HG02610 (cell line): ENCODE data around the gene PAQR5.
A peak's percentile ranks its signal among the peaks of the same experiment; 100 is the strongest.
"Not testable (repeated sequence)": the region's sequence is repeated elsewhere in the genome, so short reads cannot be mapped to it uniquely, and the experiment has no call there.

Experiments used
- ATAC-seq: cut with Tn5 transposase; IDR thresholded peaks from one replicate; pipeline ENCODE4 v1.9.1; 2021; ENCODE audit warnings: mild to moderate bottlenecking, moderate library complexity; ENCODE audit not compliant: unreplicated experiment

The PAQR5 gene

DNA sequence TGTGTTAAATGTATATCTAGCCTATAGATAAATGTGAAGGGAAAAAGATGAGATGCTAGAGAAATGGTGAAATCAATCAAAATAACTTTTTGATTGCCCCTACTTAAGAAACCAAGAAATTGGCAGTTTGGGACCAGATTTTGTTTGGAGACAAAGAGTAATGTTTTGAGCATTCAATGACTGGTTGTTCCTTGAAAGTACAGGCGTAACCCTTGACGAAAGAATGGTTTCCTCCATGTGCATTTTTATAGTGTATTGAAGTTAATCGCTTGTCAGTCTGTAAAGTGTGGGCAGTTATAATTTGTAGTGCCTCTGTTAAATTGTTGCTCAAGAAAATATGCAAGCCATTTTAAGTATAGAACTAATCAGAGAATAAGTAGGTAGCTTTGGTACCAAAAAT, 116.7 kb downstream of the PAQR5 start:
- no peak for ATAC-seq

DNA sequence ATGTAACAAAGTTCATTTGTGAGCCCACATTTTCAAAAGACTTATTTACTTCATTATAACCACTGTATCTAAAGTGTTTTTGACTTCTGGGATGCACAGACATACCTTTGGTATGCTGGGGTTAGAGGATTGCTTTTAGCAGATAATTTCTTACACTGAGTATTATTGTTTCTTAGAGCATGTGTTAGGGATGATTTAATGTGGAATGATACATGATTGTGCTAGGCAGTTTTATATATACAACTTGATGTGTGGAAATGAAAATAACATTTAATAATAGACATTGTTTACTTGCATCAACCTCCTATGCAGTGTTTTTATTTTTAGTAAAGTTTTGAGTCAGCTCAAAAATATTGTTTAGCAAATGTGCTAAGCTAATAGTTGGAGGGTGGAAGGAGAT, 118.9 kb downstream of the PAQR5 start:
- ATAC-seq: no peak

DNA sequence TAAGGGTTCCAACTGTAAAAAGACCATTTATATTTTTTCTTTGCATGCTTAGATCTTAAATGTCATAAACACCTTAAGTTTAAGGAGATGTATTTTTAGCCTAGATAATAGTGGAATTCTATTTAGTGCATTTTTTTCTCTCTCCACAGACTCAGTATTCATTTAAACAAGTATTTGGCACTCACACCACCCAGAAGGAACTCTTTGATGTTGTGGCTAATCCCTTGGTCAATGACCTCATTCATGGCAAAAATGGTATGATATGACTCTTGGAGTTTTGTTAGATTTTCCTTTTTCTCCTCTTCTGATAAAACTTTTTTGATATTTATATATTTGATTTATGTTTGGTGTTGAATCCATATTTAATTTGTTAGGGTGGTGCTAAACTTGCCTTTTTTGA, 122.8 kb downstream of the PAQR5 start:
- no peak for ATAC-seq

DNA sequence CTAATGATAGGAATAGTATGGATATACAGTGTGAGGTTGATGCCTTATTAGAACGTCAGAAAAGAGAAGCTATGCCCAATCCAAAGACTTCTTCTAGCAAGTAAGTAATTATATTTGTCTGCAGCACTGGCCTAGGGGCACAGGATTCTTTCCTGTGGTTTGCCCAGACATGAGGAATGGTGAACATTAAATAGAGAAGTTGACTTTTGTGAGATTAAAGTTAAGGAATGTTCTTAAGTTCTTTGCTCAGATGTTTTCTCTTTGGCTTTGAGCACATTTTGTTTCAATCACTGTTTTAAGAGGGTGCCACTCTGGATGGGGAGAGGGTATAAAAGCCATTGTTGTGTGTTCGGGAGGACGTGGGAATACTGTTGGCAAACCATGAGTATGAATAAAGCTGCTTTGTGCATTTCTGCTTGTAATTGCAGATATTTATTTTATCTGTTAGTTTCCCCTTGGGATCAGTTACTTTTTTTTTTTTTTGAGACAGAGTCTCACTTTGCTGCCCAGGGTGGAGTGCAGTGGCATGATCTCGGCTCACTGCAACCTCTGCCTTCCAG, 123.7 kb downstream of the PAQR5 start:
- no peak for ATAC-seq

DNA sequence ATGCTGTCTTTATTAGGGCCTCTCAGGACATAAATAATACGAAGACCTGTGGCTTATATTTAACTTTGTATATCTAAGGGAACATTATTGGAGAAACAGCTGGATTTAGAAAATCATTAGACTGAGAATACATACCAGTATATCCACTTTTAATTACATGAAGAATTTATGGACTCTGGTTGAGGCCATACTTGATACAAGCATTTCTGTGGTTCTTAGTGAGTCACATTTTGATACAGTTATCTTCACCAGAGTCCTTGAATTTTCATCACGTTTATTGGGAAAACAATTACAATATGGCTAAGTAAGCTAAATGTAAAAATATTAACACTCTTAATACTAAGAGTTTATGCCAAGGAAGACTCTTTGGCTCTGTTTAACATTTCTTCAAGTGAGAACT, 125.3 kb downstream of the PAQR5 start:
- no peak for ATAC-seq

DNA sequence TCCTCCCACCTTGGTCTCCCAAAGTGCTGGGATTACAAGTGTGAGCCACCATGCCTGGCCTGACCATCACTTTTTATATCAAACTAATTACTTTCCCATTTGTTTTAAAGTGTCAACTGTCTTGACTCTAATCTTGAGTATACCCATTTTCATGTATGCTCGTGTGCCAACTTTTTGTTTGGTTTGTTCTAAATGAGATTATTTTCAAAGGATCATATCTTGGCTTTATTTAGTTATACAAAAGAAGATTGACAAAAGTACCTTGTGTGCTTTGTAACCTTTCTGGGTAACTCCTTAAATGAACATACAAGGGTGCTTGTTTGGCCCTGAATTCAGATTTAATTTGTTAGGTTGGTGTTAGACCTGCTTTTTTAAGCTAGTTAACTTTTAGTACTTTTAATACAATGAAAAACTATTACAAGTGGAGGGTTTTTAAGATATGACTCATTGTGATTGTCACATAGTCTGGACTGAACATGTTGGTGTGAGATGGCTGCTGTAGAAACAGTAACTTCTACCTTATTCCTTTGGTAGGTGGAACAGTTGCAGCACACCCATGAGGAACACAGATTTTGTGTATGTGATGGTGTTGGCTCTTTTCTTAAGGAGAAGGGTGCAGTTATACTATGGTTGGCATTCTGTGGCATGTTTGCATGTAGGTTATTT, 126.2 kb downstream of the PAQR5 start:
- ATAC-seq: no peak

DNA sequence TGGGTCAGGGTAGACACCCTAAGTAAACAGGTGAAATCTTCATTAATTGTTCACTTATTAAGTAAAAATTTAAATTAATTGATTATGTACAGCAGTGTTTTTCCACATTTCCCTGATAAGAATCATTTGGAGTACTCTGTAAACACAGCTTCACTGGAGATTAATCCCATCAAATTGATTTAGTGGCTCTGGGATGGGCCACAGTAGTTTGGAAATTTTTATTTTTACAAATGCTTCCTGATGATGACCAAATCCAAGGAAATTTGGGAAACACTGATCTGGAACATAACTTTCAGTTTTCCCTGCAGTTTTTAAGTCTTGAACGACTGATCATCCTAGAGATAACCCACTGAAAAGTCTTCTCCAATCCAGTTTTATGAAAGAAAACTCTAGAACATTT, 135.1 kb downstream of the PAQR5 start:
- no peak for ATAC-seq

DNA sequence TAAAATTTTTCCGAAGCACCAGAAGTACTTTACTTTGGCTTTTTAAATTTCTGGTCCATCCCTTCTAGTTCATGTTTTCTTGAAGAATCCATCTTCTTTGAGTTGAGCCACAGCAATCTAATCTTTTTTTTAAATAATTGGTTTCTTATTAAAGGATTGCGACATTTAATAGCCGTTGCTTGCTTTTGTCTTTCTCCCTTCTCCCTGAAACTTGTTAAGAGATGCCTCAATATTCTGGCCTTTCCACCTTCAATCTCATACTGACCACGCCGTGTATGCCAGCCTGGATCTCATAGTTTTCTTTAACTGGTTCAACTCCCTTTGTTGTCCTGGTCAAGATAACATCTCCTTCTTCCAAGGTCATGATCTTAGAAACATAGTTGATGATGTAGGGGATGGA, 135.5 kb downstream of the PAQR5 start:
- no peak for ATAC-seq

DNA sequence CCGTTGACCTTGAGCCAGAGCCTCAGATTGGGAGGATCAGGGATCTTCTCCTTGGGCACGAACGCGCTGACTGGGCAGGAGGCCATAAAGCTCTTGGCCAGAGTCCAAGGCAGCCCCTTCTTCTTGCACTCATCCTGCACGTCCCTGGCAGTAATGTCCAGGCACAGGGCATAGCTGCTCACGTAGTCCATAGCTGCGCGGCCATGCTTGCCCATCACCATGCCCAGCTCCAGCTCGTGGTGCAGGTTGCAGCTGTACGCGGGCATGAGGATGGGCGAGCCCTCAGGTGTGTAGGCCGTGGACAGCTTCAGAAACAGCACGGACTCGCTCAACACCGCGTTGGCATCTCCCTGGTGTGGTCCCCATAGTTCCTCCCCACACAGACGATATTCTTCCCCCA, 136.0 kb downstream of the PAQR5 start:
- ATAC-seq: no peak

DNA sequence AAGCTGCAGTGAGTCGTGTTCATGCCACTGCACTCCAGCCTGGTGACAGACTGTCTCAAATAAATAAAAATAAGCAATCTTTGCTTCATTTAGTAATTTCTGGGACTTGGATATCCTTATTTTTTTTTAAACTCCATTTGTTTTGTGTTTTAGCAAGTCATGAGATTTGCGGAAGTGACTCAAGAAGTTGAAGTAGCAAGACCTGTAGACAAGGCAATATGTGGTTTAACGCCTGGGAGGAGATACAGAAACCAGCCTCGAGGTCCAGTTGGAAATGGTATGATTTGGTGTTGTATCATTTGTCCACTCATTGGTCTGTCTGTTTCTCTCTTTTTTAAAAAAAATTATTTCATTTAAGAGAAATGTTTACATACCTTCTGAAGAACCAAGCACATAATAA, 137.3 kb downstream of the PAQR5 start:
- no peak for ATAC-seq

DNA sequence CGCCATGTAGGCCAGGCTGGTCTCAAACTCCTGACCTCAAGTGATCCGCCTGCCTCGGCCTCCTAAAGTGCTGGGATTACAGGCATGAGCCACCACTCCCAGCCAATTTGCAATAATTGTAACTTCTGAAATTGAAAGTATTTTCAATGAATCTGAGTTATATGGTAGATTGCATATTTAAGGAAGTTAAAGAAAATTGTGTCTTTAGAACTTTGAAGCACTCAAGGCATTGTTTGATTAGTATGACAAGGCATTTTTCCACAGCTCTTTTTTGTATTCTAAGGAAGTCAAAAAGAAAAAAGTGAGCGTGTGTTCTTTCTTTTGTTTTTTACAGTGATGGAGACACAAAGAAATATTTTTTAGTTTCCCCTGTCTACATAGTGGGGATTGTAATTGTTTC, 138.2 kb downstream of the PAQR5 start:
- no peak for ATAC-seq

DNA sequence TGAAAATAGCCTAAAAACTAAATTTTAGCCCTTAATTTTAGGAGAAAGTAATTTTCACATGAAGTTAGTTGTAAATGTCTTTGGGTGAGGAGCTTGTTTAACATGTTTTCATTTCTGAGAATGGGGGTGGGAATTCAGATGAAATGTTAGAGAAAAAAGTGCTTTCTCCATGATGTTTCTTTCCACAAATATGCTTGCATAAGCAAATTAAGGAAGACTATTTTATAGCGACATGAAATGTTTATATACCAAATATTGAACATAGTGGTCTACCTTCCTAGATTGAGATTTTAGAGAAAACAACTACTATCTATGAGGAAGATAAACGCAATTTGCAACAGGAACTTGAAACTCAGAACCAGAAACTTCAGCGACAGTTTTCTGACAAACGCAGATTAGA, 140.9 kb downstream of the PAQR5 start:
- ATAC-seq: no peak

DNA sequence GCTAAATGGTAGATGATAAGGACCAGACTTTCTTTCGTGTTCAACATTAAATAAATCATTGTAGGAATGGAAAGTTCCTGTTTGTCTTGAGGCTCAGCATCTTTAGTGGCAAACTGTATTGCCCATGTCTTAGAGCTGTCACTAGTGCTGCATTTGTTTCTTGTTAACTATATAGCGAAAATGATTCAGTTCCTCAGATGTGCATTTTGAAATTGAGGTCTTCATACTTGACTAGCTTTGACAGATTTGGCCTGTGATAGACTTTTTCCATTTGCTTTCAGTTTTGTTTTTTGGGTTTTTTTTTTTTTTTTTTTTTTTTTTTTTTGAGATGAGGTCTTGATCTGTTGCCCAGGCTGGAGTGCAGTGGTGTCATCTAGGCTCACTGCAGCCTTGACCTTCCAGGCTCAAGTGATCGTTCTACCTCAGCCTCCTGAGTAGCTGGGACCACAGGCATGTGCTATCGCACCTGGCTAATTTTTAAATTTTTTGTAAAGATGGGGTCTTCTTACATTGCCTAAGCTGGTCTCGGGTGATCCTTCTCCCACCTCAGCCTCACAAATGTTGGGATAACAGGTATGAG, 144.4 kb downstream of the PAQR5 start:
- ATAC-seq: peak; percentile 59

DNA sequence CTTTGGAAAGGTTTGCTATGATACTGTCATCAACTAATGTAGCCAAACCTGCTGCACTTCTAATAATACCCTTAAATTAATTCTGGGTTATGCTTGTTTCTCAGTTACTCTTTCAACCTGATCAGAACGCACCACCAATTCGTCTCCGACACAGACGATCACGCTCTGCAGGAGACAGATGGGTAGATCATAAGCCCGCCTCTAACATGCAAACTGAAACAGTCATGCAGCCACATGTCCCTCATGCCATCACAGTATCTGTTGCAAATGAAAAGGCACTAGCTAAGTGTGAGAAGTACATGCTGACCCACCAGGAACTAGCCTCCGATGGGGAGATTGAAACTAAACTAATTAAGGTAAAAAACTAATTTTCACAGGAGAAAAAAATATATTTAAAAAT, 146.0 kb downstream of the PAQR5 start:
- no peak for ATAC-seq

DNA sequence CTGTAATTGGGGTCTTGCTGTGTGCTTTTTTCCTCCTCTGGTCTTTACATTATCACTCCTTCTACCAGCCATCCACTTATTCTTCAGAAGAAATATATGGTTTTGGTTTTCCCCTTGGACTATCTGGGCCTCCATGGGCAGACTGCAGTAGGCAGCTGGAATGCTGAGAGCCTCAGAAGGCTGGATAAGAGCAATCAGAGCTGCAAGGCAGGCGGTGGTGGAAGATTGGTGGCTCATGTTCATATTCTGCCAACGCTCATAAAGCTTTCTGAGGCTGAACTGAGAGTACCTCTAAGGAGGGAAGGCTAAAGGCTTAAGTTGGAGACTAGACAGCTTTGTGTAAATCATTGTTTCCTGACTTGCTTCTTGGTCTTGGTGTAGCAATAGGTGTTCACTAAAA, 148.2 kb downstream of the PAQR5 start:
- ATAC-seq: no peak

DNA sequence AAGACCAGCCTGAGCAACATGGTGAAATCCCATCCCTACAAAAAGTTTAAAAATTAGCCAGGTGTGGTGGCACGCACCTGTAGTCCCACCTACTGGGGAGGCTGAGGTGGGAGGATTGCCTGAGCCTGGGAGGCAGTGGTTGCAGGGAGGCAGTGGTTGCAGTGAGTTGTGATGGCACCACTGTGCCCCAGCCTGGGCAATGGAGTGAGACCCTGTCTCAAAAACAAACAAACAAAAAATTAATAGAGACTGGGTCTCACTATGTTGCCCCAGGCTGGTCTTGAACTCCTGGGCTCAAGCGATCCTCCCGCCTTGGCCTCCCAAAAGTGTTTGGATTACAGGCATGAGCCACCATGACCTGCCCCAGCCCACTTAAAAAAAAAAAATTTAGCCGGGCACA, 151.5 kb downstream of the PAQR5 start:
- not testable (repeated sequence) for ATAC-seq

DNA sequence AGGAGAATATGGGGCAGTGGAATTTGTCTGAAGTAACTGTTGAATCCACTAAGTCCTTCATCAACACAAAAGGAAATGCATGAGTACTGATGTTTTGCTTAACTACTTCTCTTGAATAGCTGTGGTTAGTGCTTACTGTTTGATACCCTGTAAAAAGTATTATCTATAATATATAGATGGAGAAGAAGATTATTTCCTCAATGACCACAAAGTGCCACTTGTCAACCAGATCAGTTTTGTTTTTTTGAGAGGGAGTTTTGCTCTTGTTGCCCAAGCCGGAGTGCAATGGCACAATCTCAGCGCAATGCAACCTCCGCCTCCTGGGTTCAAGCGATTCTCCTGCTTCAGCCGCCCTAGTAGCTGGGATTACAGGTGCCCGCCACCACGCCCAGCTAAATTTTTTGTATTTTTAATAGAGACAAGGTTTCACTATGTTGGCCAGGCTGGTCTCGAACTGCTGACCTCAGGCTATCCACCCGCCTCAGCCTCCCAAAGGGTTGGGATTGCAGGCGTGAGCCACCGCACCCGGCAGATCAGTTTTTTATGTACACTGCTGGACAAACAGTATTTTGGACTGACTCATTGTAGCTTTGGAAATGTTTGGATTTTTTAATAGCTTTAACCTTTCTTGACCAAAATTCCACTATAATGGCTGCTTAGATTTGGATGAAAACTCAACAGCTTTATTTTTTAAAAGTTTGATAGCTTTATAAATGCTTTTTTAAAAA, 152.4 kb downstream of the PAQR5 start:
- no peak for ATAC-seq

DNA sequence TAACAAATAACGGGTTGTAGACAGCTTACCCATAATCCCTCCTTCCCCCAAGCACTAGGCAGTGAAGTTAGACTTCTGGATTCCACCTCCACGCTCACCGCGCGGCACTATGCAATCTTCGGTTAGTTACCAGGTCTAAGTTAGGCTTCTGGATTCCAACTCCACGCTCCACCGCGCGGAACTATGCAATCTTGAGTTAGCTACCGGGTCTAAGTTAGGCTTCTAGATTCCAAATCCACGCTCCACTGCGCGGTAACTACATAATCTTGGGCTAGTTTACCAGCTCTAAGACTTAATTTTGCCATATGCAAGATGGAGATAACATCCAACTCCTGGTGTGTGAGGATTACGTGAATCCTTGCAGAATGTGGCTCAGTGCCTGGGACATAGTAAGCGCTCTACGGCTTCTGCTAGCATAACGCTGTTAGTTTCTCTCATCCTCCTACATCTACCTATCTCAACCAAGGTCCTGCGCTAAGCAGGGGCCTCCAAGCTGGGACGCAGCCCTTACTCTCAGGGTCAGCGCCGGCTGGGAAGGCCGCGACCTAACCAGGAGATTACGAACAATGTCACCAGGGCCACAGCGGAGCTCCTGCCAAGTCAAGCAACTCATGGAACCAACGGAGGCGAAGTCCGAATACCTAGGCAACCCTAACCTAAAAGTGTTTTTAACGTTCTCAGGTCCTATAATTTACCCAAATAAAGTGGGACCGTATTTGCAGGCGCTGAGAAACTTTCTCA, 153.4 kb downstream of the PAQR5 start:
- peak; percentile 43 for ATAC-seq

DNA sequence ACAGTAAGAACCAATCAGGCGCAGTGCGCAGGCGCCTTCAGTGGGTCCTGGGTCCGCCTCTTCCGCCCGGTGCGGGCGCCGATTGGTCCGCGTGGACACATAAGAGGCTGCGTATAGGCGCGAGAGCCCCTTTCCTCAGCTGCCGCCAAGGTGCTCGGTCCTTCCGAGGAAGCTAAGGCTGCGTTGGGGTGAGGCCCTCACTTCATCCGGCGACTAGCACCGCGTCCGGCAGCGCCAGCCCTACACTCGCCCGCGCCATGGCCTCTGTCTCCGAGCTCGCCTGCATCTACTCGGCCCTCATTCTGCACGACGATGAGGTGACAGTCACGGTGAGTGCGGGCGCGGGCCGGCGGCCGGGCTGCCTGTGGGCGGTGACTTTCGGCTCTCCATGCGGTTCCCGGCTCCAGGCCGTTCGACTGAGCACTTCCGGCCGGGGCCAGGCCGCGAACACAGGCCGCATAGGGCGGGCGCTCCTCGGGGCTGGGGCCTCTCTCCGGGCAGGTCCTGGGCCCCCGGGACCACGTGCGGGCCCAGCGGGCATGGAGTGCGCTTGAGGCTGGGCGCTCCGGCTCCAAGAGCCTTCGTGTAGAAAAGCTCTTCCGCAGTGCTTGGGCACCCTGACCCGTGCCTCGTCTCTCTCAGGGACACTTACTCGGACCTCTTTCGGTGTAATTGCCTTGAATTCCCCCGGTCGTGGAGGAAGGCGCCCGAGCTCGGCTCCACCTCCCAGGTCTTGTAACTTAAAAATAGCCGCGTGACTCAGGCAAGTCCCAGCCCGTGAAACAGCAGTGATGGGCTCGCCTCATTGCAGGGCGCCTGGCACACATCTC, 154.2 kb downstream of the PAQR5 start, which contains the start of gene RPLP1:
Gene RPLP1, plus strand, starts transcription at position 127 of the 830 bp plus-strand sequence. Its CDS starts 131 bp downstream, at position 258.
- ATAC-seq: peak; percentile 79

DNA sequence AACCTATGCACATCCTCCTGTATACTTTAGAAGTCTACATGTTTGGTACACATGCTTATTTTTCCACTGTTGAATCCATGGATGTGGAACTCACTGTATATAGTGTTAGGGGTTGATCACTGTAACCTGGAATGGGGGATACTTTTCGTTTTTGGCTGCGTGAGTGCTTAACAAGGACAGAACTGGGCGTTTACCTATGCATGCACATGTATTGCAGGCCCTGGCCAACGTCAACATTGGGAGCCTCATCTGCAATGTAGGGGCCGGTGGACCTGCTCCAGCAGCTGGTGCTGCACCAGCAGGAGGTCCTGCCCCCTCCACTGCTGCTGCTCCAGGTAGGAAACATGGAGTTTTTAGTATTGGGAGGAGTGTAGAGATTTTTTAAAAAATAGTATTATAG, 156.2 kb downstream of the PAQR5 start:
- ATAC-seq: no peak
